Activated gamma-delta T cell treated with Interleukin-2 at 50 U/mL for 16 hours (primary cell): ENCODE results near the gene CD22.
"Not testable (repeated sequence)": the region's sequence is repeated elsewhere in the genome, so short reads cannot be mapped to it uniquely, and the experiment has no call there.

Experiments
- DNase-seq: peaks from one replicate; pipeline ENCODE4 v3.0.0-alpha.2; 2020

CD22 gene

DNA sequence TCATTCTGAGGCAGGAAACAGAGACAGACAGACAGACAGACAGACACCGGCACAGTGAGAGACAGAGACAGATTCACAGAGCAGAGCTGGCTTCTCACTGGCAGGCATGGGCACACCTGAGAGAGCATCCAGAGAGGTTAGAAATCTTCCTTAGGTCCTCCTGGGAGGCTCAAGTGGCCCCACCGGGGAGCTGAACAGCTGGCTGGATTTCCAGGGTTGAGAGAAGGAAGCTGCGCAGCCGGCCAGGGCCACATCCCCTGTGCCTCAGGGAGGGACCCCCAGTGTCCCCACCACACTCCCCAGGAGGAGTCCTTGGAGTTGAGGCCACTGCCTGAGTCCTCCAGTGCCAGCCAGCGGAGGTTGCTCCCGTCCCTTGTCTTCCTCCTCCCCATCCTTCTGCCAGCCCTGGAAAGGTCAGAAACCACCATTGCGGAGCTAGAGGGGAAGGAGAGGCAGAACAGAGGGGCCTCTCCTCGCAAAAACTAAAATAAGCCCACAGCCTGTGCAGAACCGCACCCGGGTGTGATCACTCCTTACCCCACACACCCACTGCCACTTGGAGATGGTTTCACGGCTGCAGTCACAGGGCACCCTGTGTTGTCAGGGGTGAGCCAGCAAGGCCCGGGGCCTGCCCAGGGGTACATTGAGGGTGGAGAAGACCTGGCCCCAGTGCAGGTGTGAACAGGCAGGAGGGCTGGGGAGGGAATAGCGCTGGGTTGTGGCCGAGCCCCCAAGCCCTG, 33.4 kb downstream of the CD22 start:
- no peak for DNase-seq

DNA sequence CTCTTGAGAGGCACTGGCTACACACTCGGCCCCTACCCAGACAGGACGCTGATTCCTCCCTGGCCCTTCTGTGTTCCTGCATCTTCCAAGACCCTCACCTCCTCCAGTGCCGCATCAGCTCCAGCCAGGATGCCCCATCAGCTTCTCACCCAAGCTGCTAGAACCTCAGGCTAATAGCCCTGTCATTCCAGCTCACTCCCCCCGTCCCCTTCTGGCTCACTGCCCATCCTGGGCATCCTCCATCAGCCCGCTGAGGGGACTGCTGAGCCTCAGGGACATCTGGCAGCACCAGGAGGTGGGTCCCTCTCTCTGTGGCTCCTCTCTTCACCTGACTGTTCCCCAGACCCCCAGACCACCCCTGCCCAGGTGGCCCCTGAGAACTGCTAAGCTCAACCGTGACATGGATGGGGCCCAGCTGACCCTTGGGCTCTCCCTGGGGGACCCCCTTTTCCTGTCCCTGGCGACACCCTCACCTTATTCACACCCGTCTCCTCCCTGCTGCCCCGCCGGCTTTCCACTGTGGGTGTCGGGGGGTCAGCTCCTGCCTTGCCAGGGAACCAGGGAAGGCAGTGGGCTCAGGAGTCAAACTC, 34.1 kb downstream of the CD22 start:
- DNase-seq: no peak

DNA sequence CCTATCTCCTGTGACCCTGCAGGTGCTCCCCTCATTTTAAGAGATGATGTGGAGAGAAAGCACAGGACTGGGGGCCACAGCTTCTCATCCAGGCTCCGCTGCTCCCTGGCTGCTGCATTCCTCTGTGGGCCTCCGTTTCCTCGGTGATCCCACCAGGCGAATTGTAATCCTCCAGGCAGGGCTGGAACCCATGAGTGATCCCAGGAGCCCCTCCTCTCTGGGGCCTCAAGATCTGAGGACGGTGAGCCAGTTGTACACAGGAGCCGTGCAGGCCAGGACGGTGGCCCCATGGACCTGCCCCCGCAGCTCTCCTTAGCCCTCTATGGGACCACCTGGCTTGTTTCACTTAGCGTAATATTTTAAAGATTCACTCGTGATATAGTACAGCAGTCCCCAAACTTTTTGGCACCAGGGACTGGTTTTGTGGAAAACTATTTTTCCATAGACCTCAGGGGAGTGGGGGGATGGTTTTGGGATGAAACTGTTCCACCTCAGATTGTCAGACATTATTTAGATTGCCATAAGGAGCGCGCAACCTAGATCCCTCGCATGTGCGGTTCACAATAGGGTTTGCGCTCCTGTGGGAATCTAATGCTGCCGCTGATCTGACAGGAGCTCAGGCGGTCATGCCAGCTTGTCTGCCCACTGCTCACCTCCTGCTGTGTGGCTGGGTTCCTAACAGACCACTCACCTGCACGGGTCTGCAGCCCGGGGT, 34.9 kb downstream of the CD22 start:
- DNase-seq: no peak

DNA sequence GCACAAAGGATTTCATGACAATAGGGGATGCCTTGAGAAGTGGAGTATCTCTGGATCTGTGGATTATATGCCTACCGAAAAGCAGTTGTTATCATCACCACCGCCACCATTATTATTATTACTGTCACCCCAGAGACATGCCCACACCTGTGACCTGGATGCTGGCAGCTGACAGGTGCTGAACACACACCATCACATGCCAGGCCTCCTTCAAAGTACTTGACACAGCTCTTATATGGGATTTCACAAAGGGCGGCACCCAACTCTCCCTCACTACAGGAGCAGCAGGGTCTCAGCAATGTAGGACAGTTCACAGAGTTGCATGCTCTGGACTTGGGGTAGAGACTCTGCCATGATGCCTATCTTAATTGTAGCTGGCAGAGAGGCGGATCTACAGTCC, 36.3 kb downstream of the CD22 start:
- DNase-seq: no peak

DNA sequence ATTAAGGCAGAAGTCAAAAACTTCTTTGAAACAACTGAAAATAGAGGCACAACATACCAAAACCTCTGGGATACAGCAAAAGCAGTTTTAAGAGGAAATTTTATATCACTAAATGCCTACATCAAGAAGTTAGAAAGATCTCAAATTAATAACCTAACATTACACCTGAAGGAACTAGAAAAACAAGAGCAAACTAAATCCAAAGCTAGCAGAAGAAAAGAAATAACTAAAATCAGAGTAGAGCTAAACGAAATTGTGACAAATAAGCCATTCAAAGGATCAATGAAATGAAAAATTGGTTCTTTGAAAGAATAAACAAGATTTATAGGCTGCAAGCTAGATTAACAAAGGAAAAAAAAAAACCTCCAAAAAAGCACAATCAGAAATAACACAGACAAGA, 39.4 kb downstream of the CD22 start:
- no peak for DNase-seq

DNA sequence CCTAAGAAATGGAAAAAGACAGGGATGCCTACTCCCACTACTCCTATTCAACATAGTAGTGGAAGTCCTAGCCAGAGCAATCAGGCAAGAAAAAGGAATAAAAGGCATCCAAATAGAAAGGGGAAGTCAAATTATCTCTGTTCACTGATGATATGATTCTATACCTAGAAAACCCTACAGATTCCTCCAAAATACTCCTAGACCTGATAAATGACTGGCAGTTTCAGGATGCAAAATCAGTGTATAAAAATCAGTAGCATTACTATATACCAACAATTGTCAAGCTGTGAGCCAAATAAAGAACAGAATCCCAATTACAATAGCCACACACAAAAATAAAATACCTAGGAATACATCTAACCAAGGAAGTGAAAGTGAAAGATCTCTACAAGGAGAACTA, 40.5 kb downstream of the CD22 start:
- no peak for DNase-seq

DNA sequence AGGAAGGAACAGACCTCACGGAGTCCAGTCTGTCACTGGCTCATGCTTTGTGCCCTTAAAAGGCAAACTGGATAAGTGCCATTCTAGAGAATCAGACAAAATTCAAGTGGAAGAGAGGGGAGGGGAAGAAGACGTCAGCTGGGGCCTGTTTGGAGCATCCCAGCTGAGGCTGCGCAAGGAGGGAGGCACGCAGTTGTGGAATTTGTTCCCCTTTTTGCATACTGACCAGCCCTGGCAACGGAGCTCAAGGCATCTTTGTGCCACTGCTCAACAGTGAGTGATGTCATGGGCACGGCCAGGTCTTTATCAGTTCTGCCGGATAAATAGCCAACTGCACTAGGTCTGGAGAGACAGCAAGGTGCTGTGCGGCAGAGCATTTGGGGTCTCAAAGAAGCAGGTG, 41.7 kb downstream of the CD22 start, which contains the start of gene GPR42:
GPR42 (plus strand) TSS at position 347 of the 400 bp plus-strand sequence. CDS start 292 bp downstream, outside the sequence.
- no peak for DNase-seq

DNA sequence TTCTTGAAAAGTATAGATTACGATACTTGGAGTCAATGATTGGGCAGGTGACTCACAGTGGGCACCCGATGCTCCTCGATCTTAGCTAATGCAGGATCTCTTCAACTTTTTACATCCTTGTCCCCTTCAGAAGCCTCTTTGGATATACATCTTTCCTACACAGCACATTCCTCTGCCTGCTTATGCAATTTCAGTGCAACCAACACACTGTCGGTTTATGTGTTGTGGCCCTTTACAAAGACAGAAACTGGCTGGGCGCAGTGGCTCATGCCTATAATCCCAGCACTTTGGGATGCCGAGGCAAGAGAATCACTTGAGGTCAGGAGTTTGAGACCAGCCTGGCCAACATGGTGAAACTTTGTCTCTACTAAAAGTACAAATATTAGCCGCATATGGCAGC, 44.5 kb downstream of the CD22 start:
- no peak for DNase-seq

DNA sequence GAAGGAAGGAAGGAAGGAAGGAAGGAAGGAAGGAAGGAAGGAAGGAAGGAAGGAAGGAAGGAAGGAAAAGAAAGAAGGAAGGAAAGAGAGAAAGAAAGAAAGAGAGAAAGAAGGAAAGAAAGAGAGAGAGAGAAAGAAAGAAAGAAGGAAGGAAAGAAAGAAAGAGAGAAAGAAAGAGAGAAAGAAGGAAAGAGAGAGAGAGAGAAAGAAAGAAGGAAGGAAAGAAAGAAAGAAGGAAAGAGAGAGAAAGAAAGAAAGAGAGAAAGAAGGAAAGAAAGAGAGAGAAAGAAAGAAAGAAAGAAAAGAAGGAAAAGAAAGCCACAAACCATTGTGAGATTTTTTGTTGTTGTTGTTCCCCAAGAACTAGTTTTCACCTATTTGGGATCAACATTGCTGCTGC, 45.0 kb downstream of the CD22 start:
- not testable (repeated sequence) for DNase-seq

DNA sequence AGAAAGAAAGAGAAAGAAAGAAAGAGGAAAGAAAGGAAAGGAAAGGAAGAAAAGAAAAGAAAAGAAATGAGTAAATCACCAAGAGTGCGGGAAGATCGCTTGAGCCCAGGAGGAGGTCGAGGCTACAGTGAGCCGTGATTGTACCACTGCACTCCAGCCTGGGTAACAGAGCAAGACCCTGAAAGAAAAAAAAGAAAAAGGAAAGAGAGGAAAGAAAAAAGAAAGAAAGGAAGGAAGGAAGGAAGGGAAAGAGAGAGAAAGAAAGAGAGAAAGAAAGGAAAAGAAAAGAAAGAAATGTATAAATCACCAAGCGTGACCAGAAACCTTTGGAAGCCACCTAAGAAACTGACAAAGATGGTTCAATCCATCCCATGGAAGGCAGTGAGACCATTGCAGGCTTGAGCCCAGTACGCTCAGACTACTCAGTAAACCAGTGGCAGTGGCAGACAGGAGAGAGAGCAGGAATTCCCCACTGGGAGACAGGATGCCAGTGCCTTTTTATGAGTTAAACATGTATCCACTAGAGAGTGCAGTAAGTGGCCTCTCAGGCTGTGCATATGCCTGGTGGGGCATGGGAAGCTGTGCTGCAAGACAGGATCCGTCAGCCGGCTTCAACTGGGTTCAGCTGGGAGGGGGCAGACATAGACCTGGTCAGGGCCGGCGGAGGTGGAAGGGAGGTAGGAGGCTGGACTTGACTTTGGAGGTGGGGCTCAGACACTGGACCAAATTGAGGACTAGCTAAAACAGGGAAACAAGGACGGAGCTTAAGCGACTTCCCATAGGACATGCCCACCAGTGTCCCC, 46.7 kb downstream of the CD22 start:
- DNase-seq: no peak

DNA sequence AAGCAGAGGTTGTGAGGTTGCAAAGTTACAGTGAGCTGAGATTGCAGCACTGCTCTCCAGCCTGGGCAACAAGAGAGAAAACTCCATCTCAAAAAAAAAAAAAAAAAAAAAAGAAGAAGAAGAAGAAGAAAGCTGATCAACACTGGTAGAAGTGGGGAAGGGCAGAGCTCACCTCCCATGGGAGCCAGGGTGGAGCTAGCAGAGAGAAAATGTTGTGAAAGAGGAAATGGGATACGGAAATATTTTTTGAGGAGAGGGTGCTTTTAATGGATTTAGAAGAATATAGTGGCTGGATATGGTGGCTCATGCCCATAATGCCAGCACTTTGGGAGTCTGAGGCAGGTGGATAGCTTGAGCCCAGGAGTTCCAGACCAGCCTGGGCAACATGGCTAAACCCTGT, 48.7 kb downstream of the CD22 start:
- no peak for DNase-seq

DNA sequence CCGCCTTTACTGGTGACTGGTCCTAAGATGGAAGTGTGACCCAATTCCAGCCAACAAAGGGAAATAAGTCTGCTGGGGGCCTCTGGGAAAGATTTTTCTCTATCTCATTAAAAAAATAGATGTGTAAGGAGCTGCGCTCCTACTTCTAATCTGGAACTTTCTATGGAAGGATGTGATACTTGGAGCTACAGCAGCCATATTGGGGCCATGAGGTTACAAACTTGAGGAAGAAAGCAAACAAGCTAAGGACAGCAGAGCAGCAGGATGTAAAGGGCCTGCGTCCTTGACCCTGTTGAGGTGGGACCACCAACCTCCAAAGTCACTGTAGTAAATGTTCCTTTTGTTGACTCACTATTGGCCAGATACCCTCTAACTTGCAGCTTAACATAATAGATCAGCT, 49.4 kb downstream of the CD22 start:
- no peak for DNase-seq

DNA sequence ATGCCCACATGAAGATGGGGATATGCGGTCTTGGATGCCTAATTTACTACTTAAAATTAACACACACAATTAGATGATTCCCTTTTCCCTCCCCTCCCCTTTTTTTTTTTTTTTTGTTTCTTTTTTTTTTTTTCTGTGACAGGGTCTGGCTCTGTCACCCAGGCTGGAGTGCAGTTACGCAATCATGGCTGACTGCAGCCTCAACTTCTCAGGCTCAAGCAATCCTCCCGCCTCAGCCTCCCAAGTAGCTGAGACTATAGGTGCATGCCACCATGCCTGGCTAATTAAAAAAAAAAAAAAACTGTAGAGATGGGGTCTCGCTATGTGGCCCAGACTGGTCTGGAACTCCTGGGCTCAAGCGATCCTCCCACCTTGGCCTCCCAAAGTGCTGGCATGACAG, 50.6 kb downstream of the CD22 start:
- DNase-seq: not testable (repeated sequence)

DNA sequence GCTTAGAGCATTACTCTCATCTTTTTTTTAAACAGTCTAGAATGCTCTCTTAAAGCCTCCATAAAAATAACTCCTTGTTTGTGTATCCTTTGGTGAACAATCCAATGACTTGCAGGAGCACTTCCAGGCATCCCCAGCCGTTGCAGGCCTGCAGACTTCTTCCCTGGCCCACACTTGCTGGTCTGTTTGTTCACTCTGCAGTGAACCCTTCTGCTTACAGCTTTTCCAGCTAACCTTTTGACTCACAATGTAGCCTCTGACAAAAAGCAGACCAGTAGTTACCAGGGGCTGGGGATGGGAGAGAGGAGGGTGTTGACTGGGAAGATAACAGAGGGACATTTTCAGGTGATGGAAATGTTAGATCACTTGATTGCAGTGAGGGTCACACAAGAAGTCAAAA, 51.0 kb downstream of the CD22 start:
- DNase-seq: no peak

DNA sequence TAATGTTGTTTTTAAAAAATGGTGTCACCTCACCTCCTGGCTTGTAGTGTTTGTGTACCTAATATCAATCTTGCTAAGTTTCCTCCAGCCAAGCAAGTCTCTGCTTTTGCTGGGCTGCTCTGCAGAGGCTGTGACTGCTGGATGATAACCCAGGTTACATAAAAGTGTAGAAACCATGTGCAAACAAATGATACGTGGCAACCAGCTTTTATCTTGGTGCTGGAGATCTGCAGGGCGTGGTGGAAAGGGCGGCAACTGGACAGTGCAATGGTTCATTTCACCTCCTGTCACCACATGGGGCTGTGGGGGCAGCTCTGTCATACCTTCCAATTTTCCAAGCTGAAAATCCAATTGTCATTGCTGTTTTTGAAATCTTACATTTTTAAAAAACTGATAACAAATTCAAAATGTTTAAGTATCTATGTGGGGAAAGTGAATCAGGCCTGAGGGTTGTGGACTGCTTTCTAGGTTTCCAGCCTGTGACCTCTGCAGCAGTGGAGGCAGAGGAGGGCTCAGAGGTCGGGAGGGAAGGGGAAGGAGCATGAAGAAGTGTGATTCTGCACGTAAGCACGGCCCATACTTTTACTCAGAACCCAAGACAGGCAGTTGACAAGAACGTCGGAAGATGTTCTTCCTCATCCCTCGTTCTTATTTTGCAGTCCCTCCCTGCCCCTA, 51.6 kb downstream of the CD22 start:
- DNase-seq: no peak

DNA sequence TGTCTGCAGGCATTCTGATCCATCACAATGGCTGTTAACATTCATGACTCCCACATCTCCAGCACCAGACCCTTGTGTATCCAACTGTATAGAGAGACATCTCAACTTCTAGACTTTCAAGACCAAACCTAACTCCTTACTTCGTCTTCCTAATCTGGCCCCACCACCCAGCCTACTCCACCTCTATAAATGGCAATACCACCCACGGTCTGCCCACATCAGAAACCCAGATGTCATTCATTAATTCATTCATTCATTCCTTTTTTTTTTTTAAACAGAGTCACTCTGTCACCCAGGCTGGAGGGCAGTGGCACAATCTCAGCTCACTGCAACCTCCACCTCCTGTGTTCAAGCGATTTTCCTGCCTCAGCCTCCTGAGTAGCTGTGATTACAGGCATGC, 52.3 kb downstream of the CD22 start:
- DNase-seq: no peak

DNA sequence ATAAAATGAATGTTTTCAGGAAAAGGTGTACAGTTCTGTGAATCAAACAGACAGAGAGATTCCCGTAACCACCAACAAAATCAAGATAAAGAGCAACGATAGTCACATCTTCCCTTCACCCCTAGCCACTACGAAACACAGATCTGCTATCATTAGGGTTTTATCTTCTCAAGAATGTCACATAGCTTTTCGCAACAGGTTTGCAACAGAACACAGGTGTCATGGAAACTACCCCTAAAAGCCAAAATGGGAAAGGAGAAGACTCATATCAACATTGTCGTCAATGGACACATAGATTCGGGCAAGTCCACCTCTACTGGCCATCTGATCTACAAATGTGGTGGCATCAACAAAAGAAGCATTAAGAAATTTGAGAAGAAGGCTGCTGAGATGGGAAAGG, 52.9 kb downstream of the CD22 start:
- DNase-seq: no peak

DNA sequence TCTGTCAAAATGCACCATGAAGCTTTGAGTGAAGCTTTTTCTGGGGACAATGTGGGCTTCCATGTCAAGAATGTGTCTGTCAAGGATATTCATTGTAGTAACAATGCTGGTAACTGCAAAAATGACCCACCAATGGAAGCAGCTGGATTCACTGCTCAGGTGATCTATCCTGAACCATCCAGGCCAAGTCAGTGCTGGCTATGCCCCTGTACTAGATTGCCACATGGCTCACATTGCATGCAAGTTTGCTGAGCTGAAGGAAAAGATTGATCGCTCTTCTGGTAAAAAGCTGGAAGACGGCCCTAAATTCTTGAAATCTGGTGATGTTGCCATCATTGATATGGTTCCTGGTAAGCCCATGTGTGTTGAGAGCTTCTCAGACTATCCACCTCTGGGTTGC, 54.5 kb downstream of the CD22 start:
- no peak for DNase-seq

DNA sequence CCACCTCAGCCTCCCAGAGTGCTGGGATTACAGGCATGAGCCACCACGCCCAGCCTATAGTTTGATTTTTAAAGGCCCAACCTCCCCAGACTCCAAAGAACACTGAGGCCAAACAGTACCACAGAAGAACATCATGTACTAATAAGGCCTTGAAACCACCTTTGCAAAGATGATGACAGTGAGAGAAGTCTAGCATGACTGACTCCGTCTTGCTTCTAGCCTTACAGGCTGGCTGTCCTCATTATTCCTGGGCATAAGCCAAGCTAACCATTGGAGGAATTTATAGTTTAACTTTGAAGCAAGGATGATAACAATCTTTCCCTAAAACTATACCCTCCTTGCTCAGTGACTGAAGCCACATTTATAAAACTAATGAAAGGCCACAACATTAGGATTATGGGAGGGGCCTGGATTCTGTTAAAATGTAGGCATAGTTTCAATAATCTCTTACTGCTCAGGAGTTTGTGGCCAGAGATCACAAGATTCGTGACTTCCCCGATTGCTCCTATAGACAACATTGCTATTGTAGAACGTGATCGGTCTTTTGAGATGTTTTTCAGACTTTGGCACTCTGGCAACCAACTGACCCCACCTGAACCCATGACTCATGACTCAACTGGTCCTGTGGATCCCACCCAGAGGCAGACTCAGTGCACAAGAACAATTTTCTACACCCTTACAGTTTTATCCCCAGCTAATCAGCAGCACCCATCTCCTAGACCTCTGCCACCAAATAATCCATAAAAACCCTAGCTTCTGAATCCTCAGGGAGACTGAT, 59.5 kb downstream of the CD22 start:
- DNase-seq: no peak

DNA sequence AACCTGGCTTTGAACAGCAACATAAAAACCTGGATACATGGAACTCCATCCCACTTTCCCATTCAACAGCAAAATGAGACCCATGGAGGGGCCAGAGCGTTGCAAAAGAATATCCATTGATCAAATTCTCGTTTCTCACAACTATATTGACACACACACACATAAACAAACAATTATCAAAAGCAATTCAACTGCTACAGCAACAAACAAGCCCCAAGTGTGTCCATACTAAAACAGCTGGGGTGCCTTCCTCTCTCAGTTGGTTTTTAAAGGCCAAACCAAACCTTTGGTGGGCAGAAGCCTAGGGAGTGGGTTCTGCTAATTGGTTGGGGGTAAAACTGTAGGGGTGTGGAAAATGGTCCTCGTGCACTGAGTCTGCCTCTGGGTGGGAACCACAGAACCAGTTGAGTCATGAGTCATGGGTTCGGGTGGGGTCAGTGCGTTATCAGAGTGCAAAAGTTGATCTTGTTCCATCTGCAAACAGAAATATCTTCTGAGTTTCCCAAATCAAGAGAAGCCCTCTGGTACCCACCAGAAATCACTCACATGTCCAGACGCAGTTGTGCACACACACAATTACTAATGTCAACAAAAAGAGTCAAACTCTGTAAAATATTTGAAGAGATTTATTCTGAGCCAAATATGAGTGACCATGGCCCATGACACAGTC, 60.3 kb downstream of the CD22 start:
- no peak for DNase-seq
